Measurements from ENCODE around the gene SLC7A8.

SLC7A8 gene

GRCh38 chr14:23182372-23183157 is 895 bp downstream of the SLC7A8 start:
- no peak for DNase-seq

- DNase-seq = no peak
Measured at GRCh38 chr14:23181946-23182345, 1.5 kb downstream of the SLC7A8 start.

- no peak for DNase-seq
Measured at GRCh38 chr14:23181453-23181852, 2.0 kb downstream of the SLC7A8 start.

GRCh38 chr14:23177181-23177580 is 6.3 kb downstream of the SLC7A8 start:
- no peak for DNase-seq

- DNase-seq = no peak
Measured at GRCh38 chr14:23175823-23176222, 7.6 kb downstream of the SLC7A8 start.

GRCh38 chr14:23174296-23175184 is 8.9 kb downstream of the SLC7A8 start:
- DNase-seq = no peak

GRCh38 chr14:23173796-23174195 is 9.7 kb downstream of the SLC7A8 start:
- DNase-seq = no peak

GRCh38 chr14:23173031-23173430 is 10.4 kb downstream of the SLC7A8 start:
- no peak for DNase-seq

GRCh38 chr14:23172574-23172973 is 10.9 kb downstream of the SLC7A8 start:
- DNase-seq = no peak

GRCh38 chr14:23172096-23172495 is 11.4 kb downstream of the SLC7A8 start:
- no peak for DNase-seq

- no peak for DNase-seq
Measured at GRCh38 chr14:23171222-23171975, 12.1 kb downstream of the SLC7A8 start.

GRCh38 chr14:23169622-23170021 is 13.8 kb downstream of the SLC7A8 start:
- no peak for DNase-seq

- no peak for DNase-seq
Measured at GRCh38 chr14:23168246-23168645, 15.2 kb downstream of the SLC7A8 start.

GRCh38 chr14:23167116-23167847 is 16.2 kb downstream of the SLC7A8 start:
- no peak for DNase-seq

GRCh38 chr14:23164949-23165348 is 18.5 kb downstream of the SLC7A8 start:
- DNase-seq = no peak

GRCh38 chr14:23164250-23164649 is 19.2 kb downstream of the SLC7A8 start:
- DNase-seq = no peak

- no peak for DNase-seq
Measured at GRCh38 chr14:23163830-23164229, 19.6 kb downstream of the SLC7A8 start.

- DNase-seq = peak; percentile 45 to 64
Measured at GRCh38 chr14:23162800-23163199, 20.7 kb downstream of the SLC7A8 start.

GRCh38 chr14:23162005-23162404 is 21.5 kb downstream of the SLC7A8 start:
- no peak for DNase-seq

GRCh38 chr14:23160924-23161522 is 22.4 kb downstream of the SLC7A8 start:
- DNase-seq = peak in 1 of 2 experiments; percentile 14

- DNase-seq = no peak
Measured at GRCh38 chr14:23159532-23159931, 23.9 kb downstream of the SLC7A8 start.

- DNase-seq = no peak
Measured at GRCh38 chr14:23158779-23159178, 24.7 kb downstream of the SLC7A8 start.

All from Kasumi-1 (cell line).